AG10803 (cell line): ENCODE results near the gene PEX13.

Experiments
- DNase-seq: peaks from one replicate; pipeline ENCODE4 v3.0.0; 2010; ENCODE audit warnings: low read depth
- H3K4me3 ChIP-seq: 2 replicates; pipeline ENCODE4 v1.5.1; 2011; ENCODE audit warnings: mild to moderate bottlenecking, low read length, control low read depth
- CTCF ChIP-seq: conservative IDR thresholded peaks from 2 replicates; pipeline ENCODE4 v1.5.1; 2011; ENCODE audit warnings: mild to moderate bottlenecking, low read length, control low read depth, inconsistent platforms

PEX13 gene

GRCh38 chr2:61017556-61018317 is at the start of gene PEX13, which contains the start of gene PUS10:
TSS of gene PEX13 (plus strand) at chr2:61017720. CDS start at chr2:61017760, 40 bp downstream.
TSS of gene PUS10 (minus strand) at chr2:61018255. CDS start at chr2:61011890, 6,365 bp downstream.
- DNase-seq, result peak; percentile 61
- no peak for TF ChIP-seq CTCF
- peak within 1 kb of the TSS; percentile 96 for H3K4me3 ChIP-seq

- no peak for TF ChIP-seq CTCF
- DNase-seq, result no peak
- H3K4me3 ChIP-seq, result no peak overlapping the region
These were observed 44.4 kb upstream of the PEX13 start for GRCh38 chr2:60972889-60973656.

GRCh38 chr2:60973705-60974104 is 43.8 kb upstream of the PEX13 start:
- no peak overlapping the region for H3K4me3 ChIP-seq
- DNase-seq, result no peak
- TF ChIP-seq CTCF, result no peak

GRCh38 chr2:60974652-60975051 is 42.9 kb upstream of the PEX13 start:
- no peak for DNase-seq
- TF ChIP-seq CTCF, result no peak
- no peak overlapping the region for H3K4me3 ChIP-seq

- no peak overlapping the region for H3K4me3 ChIP-seq
- DNase-seq, result no peak
- no peak for TF ChIP-seq CTCF
These were observed 41.2 kb upstream of the PEX13 start for GRCh38 chr2:60976256-60976850.

GRCh38 chr2:60976875-60977561 is 40.5 kb upstream of the PEX13 start:
- no peak for TF ChIP-seq CTCF
- DNase-seq, result no peak
- H3K4me3 ChIP-seq, result no peak overlapping the region
